Endothelial cell of umbilical vein (primary cell): ENCODE data around the gene FMO5. TPM values are rescaled to one million over a fixed set of nuclear protein-coding genes. Genes with fewer than 3 reads are reported as not detected.

Experiments used
- BruUV-seq: library from RNA; stranded (reverse); fragments of 400-500 nt; replicated peaks from 2 replicates; lab custom pipeline; 2021; lab: Mats Ljungman, UMichigan
- CTCF ChIA-PET: fragments of 300-600, 350-600 bp; sonication (Branson Sonifier 250); formaldehyde crosslinking; loops from one replicate; lab custom pipeline; 2021; ENCODE audit warnings: antibody characterized with exemption, inconsistent platforms; lab: Charles Lee
- POLR2A ChIA-PET: fragments of 300-600, 350-600 bp; sonication (Branson Sonifier 250); formaldehyde crosslinking; loops from one replicate; lab custom pipeline; 2021; ENCODE audit warnings: antibody characterized with exemption, inconsistent platforms; lab: Charles Lee
- DNase-seq: peaks from one replicate; pipeline ENCODE4 v3.0.0-alpha.2; 2011; ENCODE audit warnings: low read depth, low spot score
- FAIRE-seq: peaks from 2 replicates; lab custom pipeline; 2011; peaks lifted over from hg19 to GRCh38; lab: Jason Lieb, UNC
- H2AFZ ChIP-seq: 2 replicates; pipeline ENCODE4 v1.6.0; 2012; ENCODE audit warnings: low read depth, low read length, control low read depth, inconsistent platforms
- H3K27ac ChIP-seq: 2 replicates; pipeline ENCODE4 v1.5.1; 2011; ENCODE audit warnings: low read depth, mild to moderate bottlenecking, control low read depth, low read length, moderate library complexity; ENCODE audit not compliant: insufficient read depth
- H3K27me3 ChIP-seq, 2 experiments: 2 replicates each; pipeline versions ENCODE4 v1.6.0 to v1.6.1; 2011; ENCODE audit warnings: low read length in 2 of 2, mixed read lengths in 1 of 2; ENCODE audit not compliant: control insufficient read depth in 2 of 2, insufficient read depth in 2 of 2
- H3K36me3 ChIP-seq, 2 experiments: 2 replicates in 1 of 2; 3 replicates in 1 of 2; pipeline ENCODE4 v1.5.1; 2011; ENCODE audit warnings: low read length in 2 of 2, mild to moderate bottlenecking in 1 of 2, moderate library complexity in 1 of 2; ENCODE audit not compliant: control insufficient read depth in 2 of 2, insufficient read depth in 2 of 2; ENCODE audit errors: extremely low read depth in 1 of 2
- H3K4me1 ChIP-seq: 3 replicates; pipeline ENCODE4 v1.5.1; 2011; ENCODE audit warnings: mild to moderate bottlenecking, low read length; ENCODE audit not compliant: control insufficient read depth, insufficient read depth; ENCODE audit errors: extremely low read depth
- H3K4me2 ChIP-seq: 2 replicates; pipeline ENCODE4 v1.6.1; 2011; ENCODE audit warnings: low read length, control low read depth, mixed read lengths; ENCODE audit not compliant: insufficient read depth
- H3K4me3 ChIP-seq, 3 experiments: fragments of 200-600 bp in 1 of 3; sonication (generic), shearing (Covaris generic) in 1 of 3; replicated peaks in 1 of 3; 2 replicates each; pipeline ENCODE4 v1.5.1; 2011 to 2016; ENCODE audit warnings: control low read depth in 3 of 3, low read length in 3 of 3, mild to moderate bottlenecking in 2 of 3, inconsistent platforms in 1 of 3, low read depth in 1 of 3, moderate library complexity in 1 of 3; ENCODE audit not compliant: insufficient read depth in 1 of 3
- H3K79me2 ChIP-seq: 2 replicates; pipeline ENCODE4 v1.6.0; 2012; ENCODE audit warnings: low read length, inconsistent platforms; ENCODE audit not compliant: control insufficient read depth, insufficient read depth
- H3K9ac ChIP-seq: replicated peaks from 2 replicates; pipeline ENCODE3; 2011; ENCODE audit warnings: low read length, control low read depth; ENCODE audit not compliant: insufficient read depth; ENCODE audit errors: extremely low read depth
- H3K9me1 ChIP-seq: replicated peaks from 3 replicates; pipeline ENCODE4 v1.6.0; 2011; ENCODE audit warnings: mild to moderate bottlenecking, low read length; ENCODE audit not compliant: control insufficient read depth, insufficient read depth; ENCODE audit errors: extremely low read depth
- H3K9me3 ChIP-seq: replicated peaks from 2 replicates; pipeline ENCODE4 v1.5.1; 2012; ENCODE audit warnings: low read length, inconsistent platforms; ENCODE audit not compliant: control insufficient read depth, insufficient read depth
- H4K20me1 ChIP-seq: replicated peaks from 2 replicates; pipeline ENCODE3; 2011; ENCODE audit warnings: mild to moderate bottlenecking, low read length; ENCODE audit not compliant: control insufficient read depth, insufficient read depth; ENCODE audit errors: extremely low read depth
- EZH2 ChIP-seq: IDR thresholded peaks from 2 replicates; pipeline ENCODE4 v1.6.1; 2012; ENCODE audit warnings: borderline replicate concordance, low read depth, mild to moderate bottlenecking, moderate library complexity, low read length, inconsistent platforms; ENCODE audit not compliant: severe bottlenecking
- FOS ChIP-seq: IDR thresholded peaks from 2 replicates; pipeline ENCODE4 v1.6.1; 2011; ENCODE audit warnings: mild to moderate bottlenecking, low read length, moderate library complexity, borderline replicate concordance; ENCODE audit not compliant: insufficient read depth
- JUN ChIP-seq: IDR thresholded peaks from 2 replicates; pipeline ENCODE4 v1.6.1; 2011; ENCODE audit warnings: borderline replicate concordance, low read depth; ENCODE audit not compliant: insufficient read length, insufficient read depth
- MYC ChIP-seq: IDR thresholded peaks from one replicate; pipeline ENCODE4 v1.6.1; 2011; ENCODE audit warnings: mild to moderate bottlenecking, low read depth, low read length
- POLR2A ChIP-seq: IDR thresholded peaks from 2 replicates; pipeline ENCODE4 v1.6.1; 2012; ENCODE audit warnings: low read depth, mild to moderate bottlenecking, control low read depth, low read length
- POLR2AphosphoS5 ChIP-seq: IDR thresholded peaks from 2 replicates; pipeline ENCODE4 v1.6.1; 2012; ENCODE audit warnings: low read depth, mild to moderate bottlenecking, control low read depth, low read length, moderate library complexity; ENCODE audit not compliant: insufficient read depth
- dilution Hi-C: fragments of 300-500 bp; cut with MboI; formaldehyde crosslinking; loops from one replicate; pipeline ENCODE4 v1.15.0; 2019; ENCODE audit warnings: low sequenced_read_pairs; ENCODE audit not compliant: extremely low pct_ligation_motif_present
- intact Hi-C: fragments of 100-400 bp; cut with micrococcal nuclease; formaldehyde crosslinking; loops from one replicate; pipeline ENCODE4 v1.10.0; 2022
- polyA plus RNA-seq, 4 experiments: library from polyadenylated mRNA; depleted of rRNA in 3 of 4; stranded (reverse) in 3 of 4; unstranded in 1 of 4; fragments of >200 nt; gene quantifications; 2 replicates each; pipeline versions ENCODE4 v1.2.1 to v1.2.3, GENCODE V29; 2011 to 2012; ENCODE audit warnings: missing spikeins in 1 of 4
- total RNA-seq: library from RNA; stranded (reverse); gene quantifications from 2 replicates; pipeline ENCODE4 v1.2.3, GENCODE V29; 2021
- TF ChIP-seq, protein P1 (sequence below), 2 donors: IDR thresholded peaks; 1 replicate in 1 of 2; 2 replicates in 1 of 2; pipeline ENCODE4 v1.5.1; 2011; ENCODE audit warnings: low read length in 2 of 2, mild to moderate bottlenecking in 2 of 2, moderate library complexity in 2 of 2, control low read depth in 1 of 2, inconsistent platforms in 1 of 2, low read depth in 1 of 2; ENCODE audit not compliant: insufficient read depth in 1 of 2; ENCODE audit errors: extremely low read depth in 1 of 2
- TF ChIP-seq, protein P2 (sequence below): IDR thresholded peaks from 2 replicates; pipeline ENCODE4 v1.6.1; 2011; ENCODE audit not compliant: insufficient read depth, insufficient read length

Gene FMO5
- total and polyA plus RNA-seq, 2 donors (not counting 3 experiments of a cell fraction or from before 2014, with no cell fraction given) = 0.48 to 0.60 TPM

DNA sequence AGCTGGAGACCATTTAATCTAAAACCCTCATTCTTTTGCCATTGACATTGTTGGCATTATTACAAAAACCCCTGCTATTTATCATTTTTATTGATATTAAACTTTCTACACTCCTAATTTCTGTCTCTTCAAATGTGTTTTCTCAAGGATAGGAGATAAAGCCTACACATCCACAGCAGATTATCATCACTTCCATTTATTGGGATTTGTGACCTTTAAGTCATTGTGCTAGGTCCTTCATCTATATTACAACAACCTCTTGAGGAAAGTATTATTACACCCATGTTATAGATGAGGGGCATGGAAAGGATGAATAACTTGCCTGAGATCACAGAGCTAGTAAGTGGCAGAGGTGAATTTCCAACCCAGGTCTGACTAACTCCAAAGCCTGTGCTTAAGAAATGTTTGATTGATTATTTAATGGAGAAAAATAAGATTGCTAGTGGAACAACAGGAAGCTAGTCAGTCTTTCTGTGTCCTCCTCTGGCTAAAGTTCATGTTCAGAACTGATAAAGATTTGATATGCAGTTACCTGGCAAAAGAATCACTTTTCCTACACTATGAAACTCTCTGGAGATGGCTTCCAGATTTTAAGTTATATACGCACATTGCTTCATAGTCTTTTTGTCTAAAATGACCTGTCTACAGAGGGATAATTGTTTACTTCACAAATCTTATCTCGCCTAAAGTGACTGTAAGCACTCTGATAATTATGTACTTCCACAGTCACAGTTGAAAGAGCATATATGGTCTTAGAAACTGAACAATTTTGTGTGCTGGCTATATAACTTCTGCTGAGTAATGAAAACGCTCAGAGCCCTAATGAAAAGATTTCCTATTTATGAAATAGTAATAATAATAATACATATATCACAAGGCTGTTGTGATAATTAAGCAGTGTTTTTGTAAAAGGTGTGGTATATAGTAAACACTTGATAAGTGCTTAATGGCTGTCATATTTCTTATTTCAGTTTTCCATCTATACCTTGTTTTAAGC lies 15.0 kb downstream of the FMO5 start:
- no peak overlapping the region for H3K9ac ChIP-seq
- no peaks in the 10 kb centered on the region for H3K36me3 ChIP-seq
- no TSS peak for BruUV-seq
- H3K9me3 ChIP-seq = no peaks in the 10 kb centered on the region
- H3K4me2 ChIP-seq = no peak overlapping the region
- H3K27ac ChIP-seq = no peak overlapping the region
- ChIA-PET POLR2A (no interaction called here), CTCF (no interaction called here)
- no peaks in the 10 kb centered on the region for H3K79me2 ChIP-seq
- FAIRE-seq (no peak), DNase-seq (no peak)
- H3K4me3 ChIP-seq = no peak overlapping the region
- intact Hi-C loops = no loop called here
- no peaks in the 10 kb centered on the region for H3K27me3 ChIP-seq
- no peaks in the 10 kb centered on the region for H3K4me1 ChIP-seq
- H2AFZ ChIP-seq = no peak overlapping the region
- H3K9me1 ChIP-seq = no peaks in the 10 kb centered on the region
- dilution Hi-C loops = no loop called here
- no peaks in the 10 kb centered on the region for H4K20me1 ChIP-seq
- TF ChIP-seq POLR2AphosphoS5 (no peak), POLR2A (no peak), EZH2 (no peak), FOS (no peak), JUN (no peak), MYC (no peak)
- TF ChIP-seq, protein P1, sequence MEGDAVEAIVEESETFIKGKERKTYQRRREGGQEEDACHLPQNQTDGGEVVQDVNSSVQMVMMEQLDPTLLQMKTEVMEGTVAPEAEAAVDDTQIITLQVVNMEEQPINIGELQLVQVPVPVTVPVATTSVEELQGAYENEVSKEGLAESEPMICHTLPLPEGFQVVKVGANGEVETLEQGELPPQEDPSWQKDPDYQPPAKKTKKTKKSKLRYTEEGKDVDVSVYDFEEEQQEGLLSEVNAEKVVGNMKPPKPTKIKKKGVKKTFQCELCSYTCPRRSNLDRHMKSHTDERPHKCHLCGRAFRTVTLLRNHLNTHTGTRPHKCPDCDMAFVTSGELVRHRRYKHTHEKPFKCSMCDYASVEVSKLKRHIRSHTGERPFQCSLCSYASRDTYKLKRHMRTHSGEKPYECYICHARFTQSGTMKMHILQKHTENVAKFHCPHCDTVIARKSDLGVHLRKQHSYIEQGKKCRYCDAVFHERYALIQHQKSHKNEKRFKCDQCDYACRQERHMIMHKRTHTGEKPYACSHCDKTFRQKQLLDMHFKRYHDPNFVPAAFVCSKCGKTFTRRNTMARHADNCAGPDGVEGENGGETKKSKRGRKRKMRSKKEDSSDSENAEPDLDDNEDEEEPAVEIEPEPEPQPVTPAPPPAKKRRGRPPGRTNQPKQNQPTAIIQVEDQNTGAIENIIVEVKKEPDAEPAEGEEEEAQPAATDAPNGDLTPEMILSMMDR (IDR thresholded peaks at IDR 0.05; ENCODE audit: extremely low read depth in 1 of 2, insufficient read depth in 1 of 2, low read depth in 1 of 2, low read length in 2 of 2) = no peak
- TF ChIP-seq, protein P2, sequence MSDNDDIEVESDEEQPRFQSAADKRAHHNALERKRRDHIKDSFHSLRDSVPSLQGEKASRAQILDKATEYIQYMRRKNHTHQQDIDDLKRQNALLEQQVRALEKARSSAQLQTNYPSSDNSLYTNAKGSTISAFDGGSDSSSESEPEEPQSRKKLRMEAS = no peak
